GM12891 (cell line): Measurements from ENCODE around the gene PLIN3.
A peak's percentile ranks its signal among the peaks of the same experiment; 100 is the strongest.

Experiments
- POLR2A ChIP-seq: IDR thresholded peaks from 2 replicates; pipeline ENCODE4 v1.6.1; 2011; ENCODE audit warnings: low read depth, low read length, control low read depth
- POLR2AphosphoS5 ChIP-seq: IDR thresholded peaks from 2 replicates; pipeline ENCODE4 v1.6.1; 2011; ENCODE audit warnings: low read depth, low read length, control low read depth
- SPI1 ChIP-seq: IDR thresholded peaks from 2 replicates; pipeline ENCODE4 v1.6.1; 2011; ENCODE audit warnings: low read depth, low read length, control low read depth

DNA sequence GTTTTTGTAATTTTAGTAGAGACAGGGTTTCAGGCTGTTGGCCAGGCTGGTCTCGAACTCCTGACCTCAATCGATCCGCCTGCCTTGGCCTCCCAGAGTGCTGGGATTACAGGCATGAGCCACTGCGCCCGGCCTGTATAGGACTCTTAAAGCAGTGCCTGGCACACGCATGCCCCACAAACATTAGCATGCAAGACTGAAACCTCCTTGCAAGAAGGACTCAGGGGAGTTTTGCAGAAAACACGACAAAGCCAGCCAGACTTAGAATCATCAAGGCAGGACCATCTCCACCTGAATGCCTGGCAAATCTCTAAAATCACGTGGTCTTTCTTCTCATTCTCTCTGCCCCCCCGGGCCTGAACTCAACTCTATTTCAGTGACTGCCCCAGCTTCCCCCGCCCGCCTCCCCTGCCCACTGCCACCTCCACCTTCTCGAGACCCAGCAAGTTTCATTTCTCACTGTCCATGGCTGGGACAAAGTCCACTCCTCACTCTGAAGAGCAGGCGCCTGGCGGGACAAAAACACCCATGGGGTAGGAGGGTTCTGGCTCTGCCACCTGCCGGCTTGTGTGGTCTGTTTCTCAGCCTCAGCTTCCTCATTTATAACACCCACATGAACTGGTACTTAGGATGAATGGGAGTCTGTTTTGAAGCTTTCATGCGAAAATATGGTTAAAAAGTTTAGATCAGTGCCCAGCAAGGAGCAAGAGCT is 38.3 kb downstream of the PLIN3 start:
- no peak for TF ChIP-seq POLR2A
- TF ChIP-seq SPI1 = peak; percentile 61
- TF ChIP-seq POLR2AphosphoS5 = no peak
